GM18520 (cell line): ENCODE measurements around the gene STIM2.
"Not testable (repeated sequence)": the region's sequence is repeated elsewhere in the genome, so short reads cannot be mapped to it uniquely, and the experiment has no call there.

Experiments used
- ATAC-seq: cut with Tn5 transposase; IDR thresholded peaks from one replicate; pipeline ENCODE4 v1.9.1; 2021; ENCODE audit not compliant: unreplicated experiment

The STIM2 gene

DNA sequence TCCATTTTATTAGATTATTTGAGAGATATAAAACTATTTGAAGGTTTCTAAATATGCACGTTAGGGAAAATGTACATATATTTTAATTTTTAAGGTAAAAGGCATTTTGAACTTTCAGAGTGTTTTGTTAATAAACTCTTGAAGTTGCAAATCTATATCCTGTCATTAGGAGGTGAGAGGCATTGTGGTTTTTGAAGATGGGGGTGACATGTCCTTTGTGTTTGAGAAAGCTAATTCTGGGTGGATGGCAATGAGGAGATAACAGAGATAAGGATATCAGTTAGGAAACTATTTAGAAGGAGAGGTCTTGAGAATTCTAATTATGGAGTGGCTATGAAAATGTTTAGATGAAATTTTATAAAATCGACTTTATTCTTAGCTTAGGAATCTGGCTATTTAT, 6.1 kb downstream of the STIM2 start:
- ATAC-seq, result no peak

DNA sequence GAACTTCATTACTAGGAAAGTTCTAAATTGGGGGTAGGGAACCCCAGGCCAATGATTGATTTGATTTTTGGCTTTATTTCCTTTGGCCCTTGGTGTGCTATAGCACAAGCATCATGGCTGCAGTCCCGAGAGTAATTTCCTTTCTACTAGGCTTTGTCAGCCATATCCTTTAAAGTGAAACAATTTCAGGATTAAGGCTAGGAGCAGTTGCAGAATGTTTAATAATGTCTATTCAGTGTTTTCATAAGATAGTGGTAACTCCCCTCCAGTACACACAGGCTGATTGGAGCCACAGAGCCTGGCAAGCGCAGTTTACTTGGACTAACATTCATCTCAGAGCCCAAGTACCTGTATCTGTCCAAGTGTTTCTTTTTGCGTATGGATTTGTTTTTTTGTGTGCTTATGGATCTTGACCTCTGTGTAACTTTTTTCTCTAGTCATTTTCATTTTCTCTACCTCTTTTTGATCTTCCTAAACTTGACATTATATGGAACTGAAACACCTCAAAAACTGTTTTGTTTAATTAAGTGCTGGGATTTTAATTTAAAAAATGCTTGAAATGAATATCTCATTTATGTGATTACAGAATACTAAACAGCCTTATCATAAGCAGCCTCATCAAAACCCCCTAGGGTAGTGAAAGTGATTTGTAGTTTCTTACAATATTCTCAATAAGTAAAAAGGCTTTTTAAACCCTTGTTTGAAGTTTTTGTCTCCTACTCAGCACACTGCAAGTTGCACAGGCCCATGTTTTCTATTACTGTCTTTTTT, 7.5 kb downstream of the STIM2 start:
- ATAC-seq, result no peak

DNA sequence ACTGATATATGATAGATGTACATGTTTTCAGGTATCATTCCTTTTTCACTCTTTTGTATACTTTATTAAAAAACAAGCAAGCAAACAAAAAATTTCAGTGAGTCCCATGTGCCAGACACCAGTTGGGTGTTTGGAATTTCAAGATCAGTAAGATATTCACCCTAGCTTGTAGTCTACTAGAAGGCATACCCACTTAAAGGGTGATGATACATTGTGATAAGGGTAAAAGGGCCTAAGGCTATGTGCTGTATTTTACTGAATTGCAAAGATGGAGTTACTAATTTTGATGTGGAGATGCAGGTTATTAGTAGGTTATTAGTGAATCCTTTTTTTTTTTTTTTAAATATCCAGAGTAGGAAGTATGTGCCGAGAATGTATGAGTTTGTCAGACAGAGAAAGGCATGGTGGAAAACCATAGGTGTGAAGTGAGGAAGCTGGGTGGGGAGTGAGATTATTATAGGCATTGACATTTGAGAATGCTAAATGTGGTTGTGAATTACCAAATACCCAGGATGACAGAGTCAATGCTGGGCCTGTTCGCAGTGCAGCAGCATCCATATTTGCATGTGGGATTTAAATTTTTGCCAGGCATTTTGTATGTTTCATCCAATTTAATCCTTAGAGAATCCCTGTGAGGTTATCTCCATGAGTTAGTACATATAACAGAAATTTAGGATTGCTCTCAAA, 10.1 kb downstream of the STIM2 start:
- ATAC-seq, result no peak

DNA sequence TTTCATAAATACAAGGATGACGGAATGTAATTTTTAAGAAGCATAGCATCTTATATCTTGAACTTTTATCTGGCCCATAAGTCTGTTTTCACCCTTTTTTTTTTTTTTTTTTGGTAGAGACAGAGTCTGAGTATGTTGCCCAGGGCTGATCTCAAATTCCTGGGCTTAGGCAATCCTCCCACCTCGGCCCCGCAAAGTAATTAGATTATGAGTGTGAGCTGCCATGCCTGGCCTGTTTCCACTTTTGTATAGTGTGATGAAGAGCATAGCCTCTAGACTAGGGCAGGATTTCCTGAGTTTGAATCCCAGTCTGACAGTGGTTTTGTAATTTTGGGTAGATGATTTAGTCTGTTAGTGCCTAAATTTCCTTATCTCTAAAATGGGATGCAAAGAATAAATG, 11.0 kb downstream of the STIM2 start:
- ATAC-seq, result no peak

DNA sequence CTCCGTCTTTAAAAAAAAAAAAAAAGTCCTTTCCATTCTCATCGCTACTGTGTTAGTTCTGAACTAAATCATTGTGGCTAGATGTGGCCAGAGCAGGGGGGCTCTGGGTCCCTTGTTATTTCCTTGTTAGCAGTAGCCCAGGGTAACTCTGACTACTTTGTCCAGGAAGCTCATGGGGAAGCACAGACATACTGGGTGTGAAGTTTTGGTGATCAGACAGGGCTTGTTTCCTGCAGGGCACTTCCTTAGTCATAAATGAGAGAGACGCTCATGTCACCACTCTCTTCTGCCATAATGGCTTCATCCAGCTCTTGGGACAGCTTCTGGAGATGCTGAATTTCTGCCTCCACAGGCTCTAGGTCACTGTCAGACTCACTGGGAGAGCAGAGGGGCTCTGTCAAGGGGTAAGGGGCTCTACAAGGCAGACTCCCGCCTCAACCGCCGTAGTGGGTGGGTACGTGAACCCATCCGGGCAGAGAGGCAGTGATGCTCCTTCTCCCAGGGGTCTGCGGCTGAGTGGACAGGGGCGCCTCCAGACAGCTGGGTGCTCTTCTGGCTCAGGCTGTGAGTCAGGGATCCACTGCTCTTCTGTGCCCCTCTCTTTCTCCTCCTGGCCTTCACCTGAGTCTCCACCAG, 12.9 kb downstream of the STIM2 start:
- ATAC-seq, result peak; percentile 96

DNA sequence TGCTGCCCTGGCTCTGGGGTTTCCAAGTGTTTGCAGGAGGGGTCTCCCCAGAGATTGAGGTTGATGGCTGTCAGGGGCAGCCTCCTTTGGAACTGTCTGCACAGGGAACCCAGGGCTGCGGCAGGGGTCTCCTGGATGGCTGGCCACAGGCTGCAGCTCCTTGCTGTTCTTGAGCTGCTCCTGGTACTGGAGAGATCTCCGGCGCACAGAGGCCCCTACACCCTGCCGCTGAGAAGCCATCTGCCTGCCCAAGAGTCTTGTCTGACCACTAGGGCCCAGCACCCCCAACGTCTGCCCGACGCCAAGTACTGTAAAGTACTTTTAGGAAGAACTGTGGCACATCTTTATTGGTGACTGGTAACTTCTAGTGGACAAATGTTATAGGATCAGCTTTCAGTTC, 13.5 kb downstream of the STIM2 start:
- no peak for ATAC-seq

DNA sequence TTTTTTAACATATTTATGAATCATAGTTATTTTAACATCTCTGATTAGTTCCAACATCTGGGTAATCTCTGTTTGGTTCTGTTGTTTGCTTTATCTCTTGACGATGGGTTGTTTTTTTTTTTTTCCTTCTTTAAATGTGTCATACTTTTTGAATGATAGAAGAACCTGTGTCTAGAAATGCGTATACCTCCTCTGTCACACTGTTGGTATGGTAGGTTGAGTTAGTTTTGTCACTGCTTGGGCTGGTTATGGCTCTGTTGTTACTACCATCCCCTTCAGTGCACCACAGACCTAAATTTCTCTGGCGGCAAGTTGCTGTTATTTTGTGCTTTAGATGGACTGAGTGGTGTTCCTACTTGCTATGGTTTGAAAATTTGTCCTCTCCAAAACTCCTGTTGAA, 16.8 kb downstream of the STIM2 start:
- no peak for ATAC-seq

DNA sequence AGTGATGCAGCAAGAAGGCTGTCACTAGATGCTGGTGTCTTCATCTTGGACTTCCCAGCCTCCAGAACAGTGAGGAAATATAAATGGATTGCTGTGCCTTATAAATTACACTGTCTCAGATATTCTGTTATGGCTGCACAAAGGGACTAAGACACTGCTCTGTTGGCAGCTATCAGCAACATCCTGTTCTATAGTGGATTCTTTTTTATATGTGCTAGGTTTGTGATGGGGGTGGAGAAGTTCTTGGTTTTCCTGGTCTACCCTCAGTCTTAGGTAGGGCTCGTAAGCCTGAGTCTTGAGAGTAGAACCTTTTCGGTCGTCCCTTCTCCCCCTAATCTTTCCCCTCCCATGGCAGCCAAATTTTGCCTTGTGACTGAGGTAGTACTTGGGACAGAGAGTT, 17.3 kb downstream of the STIM2 start:
- no peak for ATAC-seq

DNA sequence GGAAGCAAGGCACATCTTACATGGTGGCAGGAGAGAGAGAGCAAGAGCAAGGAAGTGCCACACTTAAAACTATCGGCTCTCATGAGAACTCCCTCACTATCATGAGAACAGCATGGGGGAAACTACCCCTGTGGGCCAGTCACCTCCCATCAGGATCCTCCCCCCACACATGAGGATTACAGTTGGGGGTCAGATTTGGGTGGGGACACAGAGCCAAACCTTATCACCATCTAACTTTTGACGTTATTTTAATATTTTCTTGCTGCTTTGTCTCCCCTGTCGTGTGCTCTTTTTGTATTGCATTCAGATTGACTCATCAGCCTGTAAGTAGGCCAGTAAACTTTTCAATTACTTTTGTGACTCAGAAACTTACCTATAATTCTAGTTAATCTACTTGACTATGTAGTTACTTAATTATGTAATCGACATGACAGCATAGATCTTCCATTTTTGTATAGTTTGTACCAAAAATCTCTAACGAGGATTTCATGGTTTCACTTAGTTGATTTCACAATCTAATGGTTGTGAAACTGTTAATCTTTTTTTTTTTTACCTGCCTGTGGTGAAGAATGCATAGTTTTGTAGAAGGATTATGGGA, 18.3 kb downstream of the STIM2 start:
- no peak for ATAC-seq

DNA sequence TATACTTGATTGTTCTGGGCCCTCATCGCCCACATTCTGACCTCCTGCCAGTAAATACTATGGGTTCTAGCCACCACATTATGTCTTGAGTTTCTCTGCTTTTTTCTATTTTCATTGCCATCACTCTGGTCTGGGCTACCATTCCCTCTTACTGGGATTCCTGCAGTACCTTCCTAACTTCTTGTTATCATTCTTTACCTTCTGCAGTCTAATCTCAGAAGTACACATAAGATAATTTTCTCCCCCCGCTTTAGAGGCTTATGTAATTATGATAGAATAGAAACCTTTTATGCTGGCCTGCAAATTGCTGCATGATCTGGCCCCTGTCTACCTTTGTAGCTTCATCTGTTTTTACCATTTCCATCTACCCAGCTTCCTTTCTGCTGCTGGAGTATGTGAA, 19.2 kb downstream of the STIM2 start:
- no peak for ATAC-seq

DNA sequence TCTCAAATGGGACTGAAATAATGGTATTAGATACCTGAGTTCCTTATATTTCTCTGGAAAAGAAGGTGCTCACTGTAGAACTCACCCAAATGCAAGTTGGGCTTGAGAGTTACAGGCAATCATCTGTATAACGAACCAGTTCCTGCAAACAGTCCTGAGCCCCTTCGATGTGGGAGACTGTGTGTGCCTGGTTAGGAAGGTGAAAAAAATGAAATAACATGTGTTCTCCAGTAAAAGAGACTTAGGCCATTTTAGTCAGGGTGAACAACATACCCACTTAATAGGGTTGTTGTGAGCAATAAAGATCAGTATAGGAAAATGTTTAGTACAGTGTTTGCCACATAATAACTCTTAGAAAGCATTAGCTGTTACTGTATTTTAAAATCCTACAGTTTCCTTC, 23.4 kb downstream of the STIM2 start:
- no peak for ATAC-seq

DNA sequence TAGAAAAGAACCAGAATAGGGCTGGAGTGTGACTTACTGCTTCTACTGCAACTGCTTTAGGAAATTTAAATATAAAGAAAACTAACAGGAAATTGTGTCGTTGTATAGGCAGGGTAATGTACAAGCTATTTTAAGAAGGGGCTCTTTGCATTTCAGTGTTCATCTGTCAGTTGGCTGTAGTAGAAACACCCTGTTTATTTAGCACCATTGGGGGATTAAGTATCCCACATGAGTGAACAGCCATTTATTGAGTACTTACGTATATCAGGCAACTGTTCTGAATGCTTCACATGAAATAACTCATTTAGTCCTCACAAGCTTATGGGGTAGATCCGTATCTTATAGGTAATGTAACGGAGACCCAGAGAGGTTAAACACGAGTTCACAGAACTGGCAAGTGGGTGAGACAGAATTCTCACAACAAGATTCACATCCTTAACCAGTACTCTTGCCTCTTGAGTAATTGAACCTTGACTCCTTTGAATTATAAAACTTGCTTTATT, 23.9 kb downstream of the STIM2 start:
- peak; percentile 66 for ATAC-seq

DNA sequence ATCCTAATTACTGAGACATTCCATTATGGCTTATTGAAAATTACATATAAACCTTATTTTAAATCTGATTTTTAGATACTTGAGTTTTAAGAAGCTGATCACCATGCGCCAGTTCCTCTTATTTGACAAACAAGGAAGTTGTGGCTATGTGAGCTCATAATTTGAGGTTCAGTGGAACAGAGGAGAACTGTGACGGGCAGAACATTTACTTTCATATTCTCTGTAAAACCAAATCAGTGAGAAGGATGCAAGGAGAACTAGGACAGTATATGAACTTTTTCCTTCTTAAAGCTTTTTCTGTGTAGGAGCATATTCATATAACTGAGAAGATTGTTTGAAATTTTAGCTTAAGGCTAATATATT, 25.3 kb downstream of the STIM2 start:
- peak; percentile 62 for ATAC-seq

DNA sequence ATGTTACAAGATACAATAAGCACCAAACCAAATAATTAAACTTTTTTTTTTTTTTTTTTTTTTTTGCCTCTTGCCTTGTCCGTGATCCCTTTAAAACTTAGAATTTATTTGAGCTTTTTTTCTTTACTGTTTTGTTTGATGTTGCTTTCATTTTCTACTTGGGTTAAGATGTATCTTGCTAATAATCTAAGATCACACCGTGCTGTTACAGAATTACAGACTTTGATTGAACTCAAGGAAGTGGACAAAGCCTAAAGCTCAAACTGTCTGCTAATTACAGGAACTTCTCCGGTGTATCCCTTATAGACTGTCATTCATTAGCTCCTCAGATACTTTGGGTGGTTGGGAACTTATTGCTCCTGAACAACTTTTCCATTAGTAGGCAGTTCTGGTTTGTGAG, 26.5 kb downstream of the STIM2 start:
- no peak for ATAC-seq

DNA sequence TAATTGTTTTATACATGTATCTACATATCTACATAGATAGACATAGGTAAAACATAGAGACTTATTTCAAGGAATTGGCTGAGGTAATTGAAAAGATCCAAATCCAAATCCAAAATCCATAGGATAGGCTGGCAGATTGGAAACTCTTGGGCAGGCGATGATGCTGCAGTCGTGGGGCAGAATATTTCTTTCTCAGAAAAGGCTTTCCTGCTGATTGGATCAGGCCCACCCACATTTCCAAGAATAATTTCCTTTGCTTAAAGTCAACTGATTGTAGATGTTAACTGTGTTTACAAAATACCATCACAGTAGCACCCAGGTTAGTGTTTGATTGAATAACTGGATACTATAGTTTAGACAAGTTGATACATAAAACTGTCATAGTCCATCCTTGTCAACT, 27.2 kb downstream of the STIM2 start:
- ATAC-seq, result no peak

DNA sequence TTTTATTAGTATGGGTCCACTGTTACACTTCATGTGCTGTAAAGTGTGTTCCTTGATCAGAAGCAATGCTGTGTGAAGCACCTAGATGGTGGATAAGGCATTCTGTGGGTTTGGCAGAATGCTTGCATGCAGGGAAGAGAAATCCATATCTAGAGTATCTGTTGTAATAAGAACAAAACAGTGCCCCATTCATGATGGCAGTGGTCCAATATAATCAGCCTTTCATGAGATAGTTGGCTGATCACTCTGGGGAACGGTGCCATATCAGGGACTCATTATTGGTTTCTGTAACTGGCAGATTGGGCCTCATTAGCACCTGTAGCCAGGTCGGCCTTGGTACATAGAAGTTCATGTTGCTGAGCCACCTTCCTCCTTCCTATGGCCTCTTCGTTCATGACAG, 28.7 kb downstream of the STIM2 start:
- no peak for ATAC-seq

DNA sequence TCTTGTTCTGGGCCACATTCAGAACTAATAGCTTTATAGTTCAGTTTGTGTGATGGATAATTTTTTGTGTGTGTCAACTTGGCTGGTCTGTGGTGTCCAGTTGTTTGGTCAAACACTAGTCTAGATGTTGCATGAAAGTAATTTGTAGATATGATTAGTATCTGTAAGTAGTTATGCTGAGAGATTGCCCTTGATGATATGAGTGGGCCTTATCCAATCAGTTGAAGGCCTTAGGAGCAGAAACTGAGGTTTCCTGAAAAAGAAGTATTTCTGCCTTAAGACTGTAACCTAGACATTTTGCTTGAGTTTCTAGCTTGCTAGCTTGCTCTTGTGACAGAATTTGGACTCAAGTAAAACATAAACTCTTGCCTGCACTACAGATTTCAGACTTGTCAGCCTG, 30.4 kb downstream of the STIM2 start:
- ATAC-seq, result no peak

DNA sequence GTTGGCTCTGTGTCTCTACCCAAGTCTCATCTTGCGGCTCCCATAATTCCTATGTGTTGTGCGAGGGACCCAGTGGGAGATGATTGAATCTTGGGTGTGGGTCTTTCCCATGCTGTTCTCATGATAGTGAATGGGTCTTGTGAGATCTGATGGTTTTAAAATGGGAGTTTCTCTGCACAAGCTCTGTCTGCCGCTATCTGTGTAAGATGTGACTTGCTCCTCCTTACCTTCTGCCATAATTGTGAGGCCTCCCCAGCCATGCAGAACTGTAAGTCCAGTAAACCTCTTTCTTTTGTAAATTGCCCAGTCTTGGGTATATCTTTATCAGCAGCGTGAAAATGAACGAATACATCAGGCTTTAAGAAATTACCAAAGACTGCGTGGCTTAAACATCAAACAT, 31.2 kb downstream of the STIM2 start:
- ATAC-seq, result no peak

DNA sequence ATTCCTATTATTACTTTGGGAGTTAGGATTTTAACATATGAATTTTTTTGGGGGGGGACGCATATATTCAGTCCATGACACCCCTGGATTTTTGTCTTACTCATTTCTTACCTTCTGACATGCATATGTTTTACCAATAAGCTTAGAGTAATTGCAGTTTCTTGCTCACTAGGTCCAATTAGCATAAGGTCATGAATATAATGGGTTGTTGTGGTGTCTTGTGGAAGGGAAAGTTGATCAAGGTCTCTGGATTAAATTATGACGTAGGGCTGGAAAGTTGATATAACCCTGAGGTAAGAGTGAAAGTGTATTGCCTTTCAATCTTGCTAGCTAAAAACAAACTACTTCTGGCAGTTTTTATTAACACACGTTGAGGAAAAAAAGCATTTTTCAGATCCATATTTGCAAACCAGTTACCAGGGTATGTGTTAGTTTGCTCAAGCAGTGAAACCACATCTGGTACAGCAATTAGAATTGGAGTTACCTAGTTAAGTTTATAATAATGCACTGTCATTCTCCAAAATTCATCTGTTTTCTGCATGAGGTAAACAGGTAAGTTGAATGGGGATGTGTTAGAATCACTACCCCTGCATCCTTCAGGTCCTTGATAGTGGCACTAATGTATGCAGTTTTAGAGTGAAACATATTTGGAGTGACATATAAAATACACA, 32.0 kb downstream of the STIM2 start:
- ATAC-seq, result no peak

DNA sequence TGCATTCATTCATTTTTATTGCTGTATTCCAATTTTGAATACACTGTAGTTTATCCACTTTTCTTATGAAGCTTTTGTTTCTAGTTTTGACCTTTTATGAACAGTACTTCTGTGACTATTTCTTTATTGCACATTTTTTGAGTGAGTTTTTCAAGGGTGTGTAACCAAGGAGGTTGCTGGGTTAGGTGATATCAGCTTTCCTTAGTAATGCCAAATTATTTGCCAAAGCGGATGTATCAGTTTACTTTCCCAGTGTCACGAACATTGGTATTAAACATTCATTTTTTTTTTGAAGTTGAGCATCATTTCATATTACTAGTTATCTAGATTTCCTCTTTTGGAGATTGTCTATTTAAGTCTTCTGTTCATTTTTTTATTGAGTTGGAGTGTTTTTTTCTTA, 32.9 kb downstream of the STIM2 start:
- no peak for ATAC-seq

DNA sequence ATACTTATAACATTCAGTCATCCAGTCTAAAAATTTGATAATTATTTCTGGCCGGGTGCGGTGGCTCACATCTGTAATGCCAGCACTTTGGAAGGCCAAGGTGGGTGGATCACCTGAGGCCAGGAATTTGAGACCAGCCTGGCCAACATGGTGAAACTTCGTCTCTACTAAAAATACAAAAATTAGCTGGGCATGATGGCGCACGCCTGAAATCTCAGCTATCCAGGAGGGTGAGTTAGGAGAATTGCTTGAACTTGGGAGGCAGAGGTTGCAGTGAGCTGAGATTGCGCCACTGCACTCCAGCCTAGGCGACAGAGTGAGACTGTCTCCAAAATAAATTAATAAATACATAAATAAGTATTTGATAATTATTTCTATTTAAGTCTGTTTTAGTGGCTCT, 34.2 kb downstream of the STIM2 start:
- not testable (repeated sequence) for ATAC-seq
